OCI-LY7 (cell line): Measurements from ENCODE around the gene CCDC32. TPM values are rescaled to one million over a fixed set of nuclear protein-coding genes. Genes with fewer than 3 reads are reported as not detected.

Experiments used
- BruUV-seq: library from RNA; stranded (reverse); fragments of 400-500 nt; replicated peaks from 2 replicates; lab custom pipeline; 2021; lab: Mats Ljungman, UMichigan
- CTCF ChIA-PET: fragments of 300-600 bp; sonication (Branson Sonifier 250); formaldehyde crosslinking; loops from one replicate; lab custom pipeline; 2022; ENCODE audit warnings: antibody characterized with exemption; ENCODE audit not compliant: unreplicated experiment; lab: Charles Lee
- POLR2A ChIA-PET: fragments of 300-600 bp; sonication (Branson Sonifier 250); formaldehyde crosslinking; loops from one replicate; lab custom pipeline; 2022; ENCODE audit warnings: antibody characterized with exemption; lab: Charles Lee
- DNase-seq: peaks from one replicate; pipeline ENCODE4 v3.0.0-alpha.2; 2015; ENCODE audit warnings: low spot score
- H2AFZ ChIP-seq: fragments of 200-600 bp; sonication (generic), shearing (Covaris generic); 2 replicates; pipeline ENCODE4 v1.6.1; 2014; ENCODE audit warnings: mild to moderate bottlenecking, antibody characterized with exemption, low read length, moderate library complexity
- H3K27ac ChIP-seq: fragments of 200-600 bp; sonication (generic); 2 replicates; pipeline ENCODE4 v1.5.1; 2014; ENCODE audit warnings: mixed run types, low read depth, mild to moderate bottlenecking, moderate library complexity, low read length, inconsistent platforms; ENCODE audit not compliant: poor library complexity, severe bottlenecking
- H3K36me3 ChIP-seq: fragments of 200-600 bp; sonication (generic); 2 replicates; pipeline ENCODE4 v1.6.1; 2014; ENCODE audit warnings: mild to moderate bottlenecking, antibody characterized with exemption, low read length, moderate library complexity, mixed read lengths; ENCODE audit not compliant: insufficient read depth
- H3K4me1 ChIP-seq: fragments of 200-600 bp; sonication (generic); 2 replicates; pipeline ENCODE4 v1.5.1; 2014; ENCODE audit warnings: mild to moderate bottlenecking, low read length; ENCODE audit not compliant: insufficient read depth, poor library complexity, severe bottlenecking
- H3K4me2 ChIP-seq: fragments of 200-600 bp; sonication (generic); 2 replicates; pipeline ENCODE4 v1.6.1; 2014; ENCODE audit warnings: mild to moderate bottlenecking, low read length
- H3K4me3 ChIP-seq: fragments of 200-600 bp; sonication (generic); 2 replicates; pipeline ENCODE4 v1.5.1; 2014; ENCODE audit warnings: mild to moderate bottlenecking, low read depth, low read length; ENCODE audit not compliant: poor library complexity, severe bottlenecking
- H3K79me2 ChIP-seq: fragments of 200-600 bp; sonication (generic); 2 replicates; pipeline ENCODE4 v1.6.1; 2016; ENCODE audit warnings: low read depth, mild to moderate bottlenecking, low read length, moderate library complexity, mixed read lengths; ENCODE audit not compliant: insufficient read depth
- H3K9me2 ChIP-seq: fragments of 200-600 bp; sonication (generic); 2 replicates; pipeline ENCODE4 v1.6.1; 2016; ENCODE audit warnings: mild to moderate bottlenecking, low read length, mixed read lengths; ENCODE audit not compliant: insufficient read depth
- H3K9me3 ChIP-seq: fragments of 200-600 bp; sonication (generic); 2 replicates; pipeline ENCODE4 v1.6.1; 2014; ENCODE audit warnings: mild to moderate bottlenecking, mixed run types, low read length, mixed read lengths
- H4K20me1 ChIP-seq: fragments of 200-600 bp; sonication (generic); 2 replicates; pipeline ENCODE4 v1.6.1; 2014; ENCODE audit warnings: mild to moderate bottlenecking, antibody characterized with exemption, low read length, moderate library complexity, mixed read lengths; ENCODE audit not compliant: insufficient read depth
- EZH2phosphoT487 ChIP-seq: fragments of 200-600 bp; sonication (generic); IDR thresholded peaks from 2 replicates; pipeline ENCODE4 v1.6.1; 2018; ENCODE audit warnings: low read depth, borderline replicate concordance, mild to moderate bottlenecking, mixed run types, antibody characterized with exemption, low read length, moderate library complexity, mixed read lengths
- intact Hi-C: fragments of 100-400 bp; cut with micrococcal nuclease; formaldehyde crosslinking; loops from one replicate; pipeline ENCODE4 v1.10.0; 2022; ENCODE audit not compliant: unreplicated experiment
- total RNA-seq, 2 experiments: library from RNA; depleted of rRNA in 1 of 2; stranded (reverse); fragments of >200 nt in 1 of 2; shearing (Covaris generic) in 1 of 2; gene quantifications; 2 replicates each; pipeline ENCODE4 v1.2.3, GENCODE V29; 2014 to 2022
- TF ChIP-seq, protein P1 (sequence below): fragments of 200-600 bp; sonication (generic); conservative IDR thresholded peaks from 2 replicates; pipeline ENCODE4 v1.5.1; 2014; ENCODE audit warnings: mild to moderate bottlenecking, antibody characterized with exemption, low read length, moderate library complexity, mixed read lengths

The CCDC32 gene
- total RNA-seq, 2 experiments from 2014 or later, result 10.3 to 14.3 TPM

GRCh38 chr15:40549894-40550293 is 14.9 kb downstream of the CCDC32 start:
- H3K9me2 ChIP-seq, result no peaks in the 10 kb centered on the region
- peak overlapping the region; percentile 55 for H3K4me2 ChIP-seq
- H3K79me2 ChIP-seq, result no peaks in the 10 kb centered on the region
- no peak for DNase-seq
- H3K36me3 ChIP-seq, result peaks cover 6% of the 10 kb centered on the region
- peak overlapping the region; percentile 35 for H3K27ac ChIP-seq
- TF ChIP-seq, protein P1, sequence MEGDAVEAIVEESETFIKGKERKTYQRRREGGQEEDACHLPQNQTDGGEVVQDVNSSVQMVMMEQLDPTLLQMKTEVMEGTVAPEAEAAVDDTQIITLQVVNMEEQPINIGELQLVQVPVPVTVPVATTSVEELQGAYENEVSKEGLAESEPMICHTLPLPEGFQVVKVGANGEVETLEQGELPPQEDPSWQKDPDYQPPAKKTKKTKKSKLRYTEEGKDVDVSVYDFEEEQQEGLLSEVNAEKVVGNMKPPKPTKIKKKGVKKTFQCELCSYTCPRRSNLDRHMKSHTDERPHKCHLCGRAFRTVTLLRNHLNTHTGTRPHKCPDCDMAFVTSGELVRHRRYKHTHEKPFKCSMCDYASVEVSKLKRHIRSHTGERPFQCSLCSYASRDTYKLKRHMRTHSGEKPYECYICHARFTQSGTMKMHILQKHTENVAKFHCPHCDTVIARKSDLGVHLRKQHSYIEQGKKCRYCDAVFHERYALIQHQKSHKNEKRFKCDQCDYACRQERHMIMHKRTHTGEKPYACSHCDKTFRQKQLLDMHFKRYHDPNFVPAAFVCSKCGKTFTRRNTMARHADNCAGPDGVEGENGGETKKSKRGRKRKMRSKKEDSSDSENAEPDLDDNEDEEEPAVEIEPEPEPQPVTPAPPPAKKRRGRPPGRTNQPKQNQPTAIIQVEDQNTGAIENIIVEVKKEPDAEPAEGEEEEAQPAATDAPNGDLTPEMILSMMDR, result no peak
- no peak for TF ChIP-seq EZH2phosphoT487
- BruUV-seq, result no TSS peak
- H3K9me3 ChIP-seq, result no peaks in the 10 kb centered on the region
- POLR2A ChIA-PET, result interaction anchor here (1.1 to 1.2 kb wide), 2 partner anchors 15 to 42 kb away, joined by 3 to 7 read pairs; partner anchors contain the start of gene CCDC32
- CTCF ChIA-PET, result interaction anchor here (1.0 kb wide), 1 partner anchor 15 kb away, joined by 3 read pairs; the partner anchor contains the start of gene CCDC32
- H3K4me3 ChIP-seq, result peak overlapping the region; percentile 3
- peaks cover 36% of the 10 kb centered on the region for H3K4me1 ChIP-seq
- no peaks in the 10 kb centered on the region for H4K20me1 ChIP-seq
- intact Hi-C loops, result no loop called here
- H2AFZ ChIP-seq, result no peak overlapping the region

- Histone ChIP-seq H3K9me2 (no peaks in the 10 kb centered on the region), H3K79me2 (no peaks in the 10 kb centered on the region), H3K9me3 (no peaks in the 10 kb centered on the region), H2AFZ (no peak overlapping the region), H3K4me2 (no peak overlapping the region), H3K36me3 (peaks cover 4% of the 10 kb centered on the region; the same call in 1 of the 2 replicates), H3K4me1 (peaks cover 42% of the 10 kb centered on the region), H3K4me3 (no peak overlapping the region), H3K27ac (no peak overlapping the region), H4K20me1 (no peaks in the 10 kb centered on the region)
- BruUV-seq, result no TSS peak
- DNase-seq, result no peak
- ChIA-PET POLR2A (interaction anchor here (0.5 to 1.7 kb wide), 3 partner anchors 16 to 209 kb away, joined by 3 to 5 read pairs (median 3); partner anchors contain the start of genes CCDC32 and RPUSD2), CTCF (no interaction called here)
- TF ChIP-seq, protein P1, result no peak
- TF ChIP-seq EZH2phosphoT487, result no peak
- intact Hi-C loops, result no loop called here
Measured at GRCh38 chr15:40548610-40549009, 16.2 kb downstream of the CCDC32 start.

- TF ChIP-seq EZH2phosphoT487, result no peak
- TF ChIP-seq, protein P1, result peak; percentile 39
- intact Hi-C loops, result no loop called here
- no peak for DNase-seq
- Histone ChIP-seq H3K27ac (no peak overlapping the region), H3K79me2 (no peaks in the 10 kb centered on the region), H3K9me2 (no peaks in the 10 kb centered on the region), H3K4me3 (no peak overlapping the region), H3K36me3 (no peaks in the 10 kb centered on the region; the same call in 1 of the 2 replicates), H3K4me1 (peaks cover 30% of the 10 kb centered on the region), H4K20me1 (no peaks in the 10 kb centered on the region), H3K9me3 (no peaks in the 10 kb centered on the region), H2AFZ (no peak overlapping the region), H3K4me2 (no peak overlapping the region)
- no TSS peak for BruUV-seq
- ChIA-PET POLR2A (interaction anchor here (0.5 kb wide), 1 partner anchor 44 kb away, joined by 3 read pairs; no protein-coding TSS in a partner anchor), CTCF (interaction anchor here (0.6 kb wide), 1 partner anchor 30 kb away, joined by 3 read pairs; no protein-coding TSS in a partner anchor)
Measured at GRCh38 chr15:40545457-40545856, 19.4 kb downstream of the CCDC32 start.
